GM23248 (cell line): ENCODE data around the gene TMEM44.

Source experiments
- EZH2 ChIP-seq: fragments of 200-600 bp; sonication (generic); IDR thresholded peaks from 2 replicates; pipeline ENCODE4 v1.6.1; 2018; ENCODE audit warnings: antibody characterized with exemption, mild to moderate bottlenecking; ENCODE audit not compliant: insufficient read depth, poor library complexity, severe bottlenecking
- EZH2phosphoT487 ChIP-seq: fragments of 200-600 bp; sonication (generic); IDR thresholded peaks from 2 replicates; pipeline ENCODE4 v1.6.1; 2018; ENCODE audit warnings: antibody characterized with exemption, moderate library complexity, mild to moderate bottlenecking, low read depth; ENCODE audit not compliant: insufficient read depth

- TF ChIP-seq EZH2phosphoT487 (no peak), EZH2 (no peak)
Measured at GRCh38 chr3:194642769-194643168, 9.6 kb upstream of the TMEM44 start.
